ENCODE data around the gene MMP26. TPM values are rescaled to one million over a fixed set of nuclear protein-coding genes. Genes with fewer than 3 reads are reported as not detected.

Gene MMP26
- not detected for total RNA-seq (ENCODE audit: insufficient read depth, low replicate concordance)

DNA sequence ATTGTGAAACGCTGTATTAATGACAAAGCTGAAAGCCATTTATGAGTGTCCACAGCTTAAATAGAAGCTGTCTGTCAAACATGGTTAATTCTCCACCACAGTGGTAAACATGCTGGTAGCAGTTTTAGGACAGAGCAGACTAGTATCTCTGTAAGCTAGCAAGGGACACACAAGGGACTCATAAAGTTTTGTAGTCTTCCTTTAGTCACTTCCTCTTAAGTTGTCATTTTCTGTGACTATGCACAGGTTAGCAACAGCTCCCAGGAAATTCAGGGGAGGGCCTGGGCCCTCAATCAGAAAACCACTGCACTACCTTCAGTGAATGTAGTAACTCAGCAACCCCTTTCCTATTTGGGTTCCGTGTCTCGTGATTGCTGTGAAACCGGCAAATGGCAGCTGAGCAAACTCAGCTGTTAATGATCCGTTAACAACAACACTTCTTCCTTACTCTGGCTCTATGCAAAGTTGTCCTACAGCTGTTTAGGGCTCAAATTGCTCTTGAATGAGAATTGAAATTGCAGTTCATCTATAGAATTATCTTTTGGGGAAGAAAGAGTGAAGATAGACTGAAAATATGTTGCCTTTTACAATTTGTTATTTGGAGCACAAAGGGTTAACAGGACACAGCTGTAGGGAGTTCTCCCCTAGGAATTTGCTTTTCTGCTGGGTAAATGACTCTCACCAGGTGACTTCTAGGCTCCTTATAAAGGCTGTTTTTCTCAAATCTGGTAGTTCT is at the start of gene MMP26:
MMP26 (plus strand) TSS at position 731 of the 736 bp plus-strand sequence.
- DNase-seq (ENCODE audit: low spot score) = peak; percentile 3

DNA sequence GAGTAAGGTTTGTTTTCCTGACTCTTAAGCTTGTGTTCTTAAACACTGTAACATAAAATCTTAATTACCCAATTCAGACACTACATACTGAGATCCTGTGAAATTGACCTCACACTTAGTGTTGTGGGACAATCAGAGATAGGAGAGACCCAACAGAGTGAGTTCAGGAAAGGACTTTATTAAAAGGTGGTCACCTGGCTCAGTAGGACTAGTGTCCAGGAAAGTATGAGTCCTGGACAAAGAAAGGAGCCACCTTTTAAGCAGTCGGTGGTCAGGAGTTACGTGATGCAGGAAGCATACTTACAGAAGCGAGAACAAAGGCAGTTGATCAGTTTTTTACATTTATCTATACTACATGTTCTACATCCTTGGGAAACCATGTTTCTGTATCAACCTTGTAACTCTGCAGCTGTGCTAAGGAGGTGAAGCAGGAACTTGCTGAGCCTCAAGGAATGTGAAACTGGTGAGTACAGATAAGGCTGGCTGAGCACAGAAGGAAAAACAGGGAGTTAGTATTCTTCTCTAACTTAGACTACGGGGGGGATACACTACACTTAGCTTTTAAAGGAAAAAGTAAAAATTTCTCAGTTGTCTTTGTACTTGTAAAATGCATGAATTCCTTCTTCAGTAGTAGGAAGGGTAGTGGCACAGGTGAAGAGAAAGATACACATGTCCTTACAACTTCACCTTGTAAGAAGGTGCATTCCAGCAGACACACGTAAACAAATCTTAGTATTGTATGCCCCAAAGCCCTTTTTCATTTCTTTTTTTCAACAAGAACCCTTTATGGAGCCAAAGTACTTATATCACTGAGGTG is 45.7 kb upstream of the MMP26 start:
- DNase-seq (ENCODE audit: low spot score) = peak; percentile 74

DNA sequence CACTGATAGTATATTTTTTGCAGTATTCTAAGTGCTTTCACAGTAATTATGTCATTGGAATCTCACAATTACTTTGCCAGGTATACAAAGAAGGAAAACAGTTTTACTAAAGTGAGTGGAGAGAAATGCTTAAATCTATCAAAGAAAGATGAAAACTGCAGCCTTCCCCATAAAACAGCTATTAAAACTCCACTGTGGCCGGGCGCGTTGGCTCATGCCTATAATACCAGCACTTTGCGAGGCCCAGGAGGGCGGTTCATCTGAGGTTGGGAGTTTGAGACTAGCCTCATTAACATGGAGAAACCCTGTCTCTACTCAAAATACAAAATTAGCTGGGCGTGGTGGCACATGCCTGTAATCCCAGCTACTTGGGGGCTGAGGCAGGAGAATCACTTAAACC is 41.7 kb upstream of the MMP26 start:
- no peak for DNase-seq (ENCODE audit: low spot score)

DNA sequence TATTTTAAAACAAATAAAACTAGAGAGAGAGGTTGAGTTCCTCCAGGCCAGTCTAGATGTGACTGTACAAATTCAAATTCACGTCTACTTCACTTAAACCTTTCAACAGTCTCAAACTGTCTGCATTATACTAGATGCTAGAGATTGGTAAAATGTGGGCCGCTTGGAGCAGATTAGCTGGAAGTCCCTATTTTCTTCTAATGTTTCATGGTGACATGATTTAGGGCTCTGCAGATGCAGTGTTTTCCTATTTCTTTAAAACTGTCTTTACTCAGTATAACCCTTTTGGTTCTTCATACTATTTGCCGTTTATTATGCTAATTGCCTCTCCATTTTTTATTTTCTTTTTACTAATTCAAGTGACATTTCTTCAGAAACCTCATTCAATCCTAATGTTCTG is 40.4 kb upstream of the MMP26 start:
- no peak for DNase-seq (ENCODE audit: low spot score)

DNA sequence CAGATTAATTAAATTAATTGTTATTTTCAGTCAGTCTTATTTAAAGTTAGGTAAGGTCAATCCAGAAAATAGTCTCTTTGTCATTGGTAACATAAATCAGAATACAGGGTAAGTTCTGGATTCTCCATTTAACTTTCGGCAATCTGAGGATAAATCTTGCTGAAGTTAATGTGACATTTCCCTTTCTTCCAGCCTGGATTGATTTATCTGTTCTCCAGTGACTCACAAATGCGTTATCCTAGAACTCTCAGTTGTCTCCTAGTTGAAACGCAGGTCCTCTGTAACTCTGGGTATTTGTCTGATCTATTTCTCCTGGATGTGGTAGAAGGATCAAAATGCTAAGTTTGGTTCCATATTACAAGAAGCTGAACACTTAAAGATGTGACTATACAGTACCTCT is 39.8 kb upstream of the MMP26 start:
- DNase-seq (ENCODE audit: low spot score) = no peak

DNA sequence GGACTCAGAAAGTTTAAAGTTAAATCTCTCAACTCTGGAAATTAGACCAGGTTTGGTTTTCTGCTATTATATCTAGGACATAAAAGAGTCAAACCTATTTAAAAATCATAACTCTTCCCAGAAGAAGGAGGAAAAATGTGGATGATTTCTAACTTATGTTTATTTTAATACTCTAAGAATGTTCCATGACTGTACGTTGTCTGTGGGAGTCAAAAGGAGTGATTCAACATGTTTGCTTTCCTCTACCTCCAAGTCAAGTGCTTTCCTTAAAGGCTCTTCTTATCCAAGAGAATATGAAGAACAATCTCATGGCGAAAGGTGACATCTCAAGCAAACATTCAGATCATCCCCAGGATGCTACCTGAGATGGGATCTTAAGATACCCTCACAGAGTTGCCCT is 39.2 kb upstream of the MMP26 start:
- DNase-seq (ENCODE audit: low spot score) = no peak

DNA sequence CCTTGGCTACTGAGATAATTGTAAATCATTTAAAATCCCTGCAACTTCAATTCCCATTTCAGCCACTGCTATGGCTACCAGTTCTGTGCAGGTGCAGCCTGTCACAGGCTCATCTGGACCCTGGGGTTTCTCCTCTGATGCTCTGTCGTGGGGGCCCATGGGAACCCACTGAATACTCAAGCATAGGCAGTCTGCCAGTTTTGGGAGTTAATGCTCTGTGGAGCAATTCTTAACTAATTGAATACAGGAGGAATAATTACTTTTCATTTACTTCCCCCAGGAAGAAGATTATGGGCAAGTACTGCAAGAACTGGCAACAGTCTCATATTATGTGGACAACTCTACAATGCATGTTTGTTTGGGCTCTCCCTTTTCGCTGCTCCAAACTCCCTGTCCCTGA is 32.8 kb upstream of the MMP26 start:
- DNase-seq (ENCODE audit: low spot score) = no peak

DNA sequence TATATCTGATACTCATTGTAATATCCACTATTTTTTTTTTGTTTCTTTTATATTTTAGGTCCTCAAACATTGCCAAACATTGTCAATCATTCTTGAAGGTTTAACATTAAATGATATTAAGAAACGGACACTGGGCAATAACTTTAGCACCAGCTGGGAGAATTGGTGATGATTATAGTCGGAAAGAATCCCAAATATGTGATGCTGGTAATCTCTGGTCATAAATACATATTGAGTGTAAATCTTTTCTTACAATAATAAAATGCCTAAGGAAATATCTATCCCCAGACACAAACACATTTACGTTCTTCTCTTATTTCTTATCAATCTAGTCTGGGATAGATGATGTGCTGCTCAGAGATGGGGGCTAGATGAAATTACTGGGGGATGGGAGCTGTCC is 32.1 kb upstream of the MMP26 start:
- peak; percentile 25 for DNase-seq (ENCODE audit: low spot score)

DNA sequence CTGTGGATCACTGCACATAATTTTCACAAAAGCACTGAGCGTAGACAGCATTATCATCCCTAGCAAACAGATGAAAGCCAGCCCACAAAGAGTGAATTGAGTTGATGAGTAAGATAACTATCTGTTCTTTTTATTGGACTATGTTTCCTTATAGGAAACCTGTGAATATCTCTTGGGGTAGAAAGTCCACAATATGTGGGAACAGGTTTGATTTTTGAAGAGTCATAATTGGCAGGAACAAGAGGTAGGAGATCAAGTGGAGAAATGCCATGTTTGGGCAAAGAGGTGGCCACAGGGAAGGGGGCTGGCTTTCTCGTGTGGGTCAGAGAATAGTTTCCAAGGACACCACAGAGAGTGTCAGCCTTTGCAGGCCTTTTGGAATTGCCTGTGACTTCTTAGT is 30.8 kb upstream of the MMP26 start:
- DNase-seq (ENCODE audit: low spot score) = no peak

DNA sequence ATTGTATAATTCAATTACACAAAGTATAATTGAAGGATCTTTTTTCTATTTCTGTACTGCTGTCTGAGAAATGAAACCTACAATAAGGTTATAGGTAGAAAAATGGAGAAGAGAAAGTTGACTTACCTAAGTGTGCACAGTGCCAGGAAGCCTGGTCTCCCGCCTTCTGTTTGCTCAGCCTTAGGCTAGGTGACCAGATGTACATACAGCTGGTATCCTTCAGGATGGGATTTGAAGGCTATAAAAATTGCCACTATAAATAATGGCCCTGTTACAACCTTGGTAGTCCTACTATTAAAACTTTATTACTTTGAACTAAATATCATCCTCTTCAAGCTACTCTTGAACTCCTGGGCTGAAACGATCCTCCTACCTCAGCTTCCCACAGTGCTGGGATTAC is 26.6 kb upstream of the MMP26 start:
- DNase-seq (ENCODE audit: low spot score) = no peak

DNA sequence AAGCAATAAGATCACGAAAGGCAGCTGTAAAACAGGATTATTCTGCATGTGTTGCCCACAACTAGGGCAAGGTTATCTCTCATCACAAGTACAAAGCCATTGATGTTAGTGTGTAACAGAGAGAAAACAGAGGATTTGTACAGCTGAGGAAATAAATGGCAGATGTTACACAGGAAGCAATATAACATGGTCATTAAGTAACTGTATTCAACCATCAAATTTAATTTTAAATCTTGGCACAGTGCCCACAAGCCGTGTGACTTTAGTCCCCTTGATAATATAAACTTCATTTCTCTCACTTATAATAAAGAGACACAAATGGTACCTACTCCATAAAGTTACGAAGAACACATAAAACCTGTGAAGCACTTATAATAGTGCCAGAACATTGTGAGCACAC is 24.2 kb upstream of the MMP26 start:
- no peak for DNase-seq (ENCODE audit: low spot score)

DNA sequence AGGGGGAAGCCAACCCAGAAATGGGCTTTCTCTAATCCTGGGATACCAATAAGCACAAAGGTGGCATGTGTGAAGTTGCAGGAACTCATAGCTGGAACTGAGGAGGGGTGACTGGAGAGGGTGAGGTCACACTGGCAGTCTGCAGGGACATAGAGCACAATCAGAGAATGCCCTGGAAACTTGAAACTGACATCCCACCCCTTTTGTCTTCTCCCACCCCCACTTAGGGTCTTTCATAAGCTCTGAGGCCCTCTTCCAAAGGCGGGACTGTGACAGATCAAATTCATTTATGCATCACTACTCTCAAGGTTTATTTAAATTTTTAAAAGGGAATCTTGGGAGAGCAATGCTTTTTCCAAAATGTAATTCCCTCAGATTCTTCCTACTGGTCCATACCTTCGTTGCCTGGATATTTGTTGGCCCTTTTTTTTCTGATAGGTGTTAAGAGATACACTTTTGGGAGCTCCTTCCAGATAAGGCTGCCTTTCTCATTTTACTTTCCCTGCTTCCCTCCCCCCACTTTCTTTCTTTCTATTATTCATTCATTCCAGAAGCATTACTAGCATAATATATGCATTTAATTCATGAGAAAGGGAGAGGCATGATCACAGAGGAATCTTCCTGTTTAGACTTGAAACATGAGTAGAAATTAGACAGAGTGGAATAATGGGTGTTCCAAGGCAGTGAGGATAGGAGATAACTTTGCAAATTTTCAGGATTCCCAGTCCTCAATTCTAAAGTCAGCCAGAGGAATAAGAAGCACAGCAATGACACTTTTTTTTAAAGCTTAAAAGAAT is 21.8 kb upstream of the MMP26 start:
- no peak for DNase-seq (ENCODE audit: low spot score)

DNA sequence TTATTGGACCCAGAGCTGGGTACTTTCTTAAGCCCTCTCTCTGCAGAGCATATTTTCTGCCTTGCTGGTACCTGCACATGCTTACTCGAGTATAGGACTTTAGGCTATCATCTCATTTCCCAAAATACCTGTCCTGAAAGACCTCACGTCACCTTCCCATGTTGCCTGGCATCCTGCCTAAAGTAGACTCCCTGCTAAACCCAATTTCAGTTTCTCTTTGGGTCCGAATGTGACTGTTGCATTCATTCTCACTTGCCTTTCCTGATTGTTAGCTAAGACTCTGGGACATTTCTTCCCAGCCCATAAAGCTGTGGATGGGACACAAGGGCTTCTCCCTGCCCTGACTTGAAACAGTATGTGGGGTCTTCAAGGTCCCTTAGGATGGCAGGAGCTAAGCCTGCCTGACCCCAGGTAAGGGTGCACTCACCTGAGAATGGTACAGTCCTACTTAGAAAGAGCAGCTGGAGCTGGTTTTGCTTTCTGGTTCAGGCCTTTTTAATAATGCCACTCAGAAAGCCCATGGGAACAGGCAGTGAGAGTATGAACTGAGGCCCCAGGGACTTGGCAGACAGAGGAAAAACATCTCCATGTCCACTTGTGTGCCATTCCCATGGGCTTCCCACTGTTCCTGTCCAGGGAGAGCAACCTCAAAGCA is 19.8 kb upstream of the MMP26 start:
- no peak for DNase-seq (ENCODE audit: low spot score)

DNA sequence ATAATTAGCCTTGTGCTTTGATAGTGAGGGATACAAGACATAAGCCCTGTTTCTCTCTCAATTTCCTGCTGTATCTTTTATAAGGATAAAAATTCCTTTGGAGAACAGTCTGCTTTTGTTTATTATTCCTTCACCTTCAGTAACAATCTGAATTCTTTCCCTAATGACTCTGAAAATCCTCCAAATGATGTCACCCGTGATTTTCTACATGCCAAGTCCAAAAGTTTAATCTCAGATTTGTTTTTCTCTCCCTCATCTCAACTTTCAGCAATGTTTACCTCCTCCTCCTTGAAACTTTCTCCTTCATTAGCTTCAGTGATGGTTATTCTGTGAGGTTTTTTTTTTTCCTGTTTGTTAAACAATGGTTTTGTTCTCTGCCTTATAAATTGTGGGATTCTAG is 9.1 kb upstream of the MMP26 start:
- peak; percentile 32 for DNase-seq (ENCODE audit: low spot score)

DNA sequence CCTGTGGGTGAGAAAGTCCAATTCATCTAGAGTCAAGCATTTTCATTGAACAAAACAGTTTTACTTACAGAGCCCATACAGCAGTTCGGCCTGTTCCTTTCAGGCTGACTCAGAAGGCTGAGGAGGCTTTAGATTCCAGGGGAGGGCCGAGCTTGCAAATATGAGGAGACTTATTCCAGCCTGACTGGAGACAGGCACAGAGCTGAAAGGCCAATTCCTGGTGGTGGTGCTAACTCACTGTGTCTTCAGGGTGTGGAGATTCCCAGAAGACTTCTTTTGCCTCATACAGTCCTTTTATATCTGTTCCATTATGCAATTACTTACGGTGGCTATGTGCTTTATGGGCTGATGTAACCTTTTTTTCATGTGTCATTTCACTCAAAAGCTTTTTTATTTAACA is 7.0 kb upstream of the MMP26 start, which contains the start of gene OR51E2:
OR51E2 (minus strand) TSS at position 269 of the 400 bp plus-strand sequence. CDS start 15,142 bp downstream, outside the sequence.
- peak; percentile 98 for DNase-seq (ENCODE audit: low spot score)

DNA sequence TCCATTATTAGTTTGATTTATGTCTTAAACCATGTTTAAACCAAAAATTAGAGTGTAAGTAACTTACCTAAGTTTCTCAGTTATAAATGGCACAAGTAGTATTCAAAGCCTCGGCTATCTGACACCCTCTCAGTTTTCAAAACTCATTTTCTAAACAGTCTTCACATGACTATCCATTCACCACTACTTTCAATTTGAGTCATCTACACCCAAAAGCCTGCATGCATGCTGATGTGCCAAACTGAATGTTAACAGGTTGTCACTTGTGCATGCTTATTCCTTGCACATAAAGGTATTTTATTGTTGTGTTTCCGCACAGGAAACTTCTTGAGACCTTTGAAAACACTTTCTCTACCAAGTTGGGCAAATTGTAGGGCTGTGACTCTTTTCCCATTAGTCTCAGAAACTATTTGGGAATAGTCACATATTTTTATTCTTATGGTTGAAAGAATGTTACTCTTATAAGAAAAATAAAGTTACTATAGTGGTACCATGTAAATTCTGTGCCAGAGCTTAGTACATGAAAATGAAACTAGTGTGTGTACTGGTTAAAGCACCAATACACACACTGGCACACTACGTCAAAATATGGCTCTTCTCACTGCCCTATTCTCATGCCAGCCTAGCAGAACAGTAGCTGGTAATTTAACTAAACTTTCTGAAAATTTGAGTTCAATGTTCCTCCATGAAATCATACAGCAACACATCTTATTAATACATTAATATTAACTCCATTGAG is 4.7 kb upstream of the MMP26 start:
- DNase-seq (ENCODE audit: low spot score) = no peak

DNA sequence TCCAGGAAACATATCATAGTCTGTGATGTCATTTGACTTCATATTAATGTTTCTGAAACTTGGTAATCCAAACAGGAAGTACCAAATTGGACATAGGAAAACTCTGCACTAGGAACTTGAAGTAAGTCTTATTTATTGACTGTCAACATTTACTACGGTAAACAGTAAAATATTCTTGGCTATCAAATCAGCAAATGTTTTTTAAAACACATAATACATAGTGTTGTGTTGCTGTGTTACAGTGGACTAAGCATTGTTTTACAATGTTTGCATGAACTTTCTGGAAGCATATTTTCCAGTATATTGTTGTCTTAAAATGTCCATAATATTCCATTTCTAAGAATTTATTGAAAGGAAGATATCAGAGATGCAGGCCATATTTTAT is 4.2 kb upstream of the MMP26 start:
- DNase-seq (ENCODE audit: low spot score) = no peak

DNA sequence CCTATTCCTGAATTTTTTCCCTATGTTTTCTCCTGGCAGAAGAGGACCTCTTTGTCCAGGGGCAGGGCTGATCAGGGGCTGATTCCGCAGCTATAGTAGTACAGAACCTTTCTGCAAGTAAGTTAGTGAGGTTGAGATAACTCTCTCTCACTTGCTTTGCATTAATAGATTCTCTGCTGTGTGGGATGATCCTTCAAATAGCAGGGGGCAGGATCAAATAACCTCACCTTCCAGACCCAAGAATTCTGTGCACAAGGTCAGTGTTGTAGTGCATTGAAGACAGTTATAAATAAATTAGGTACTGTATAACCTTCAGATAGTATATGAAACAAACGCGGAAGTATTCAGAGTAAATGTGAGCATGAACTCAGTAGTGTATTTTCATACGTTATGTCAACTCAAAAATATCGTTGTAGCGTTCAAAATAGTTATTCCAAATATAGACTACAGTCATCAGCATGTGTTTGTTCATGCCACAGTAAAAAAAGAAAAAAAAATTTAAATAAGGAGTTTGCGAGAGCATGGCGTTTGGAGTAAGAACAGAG is 278 bp downstream of the MMP26 start:
- DNase-seq (ENCODE audit: low spot score) = peak; percentile 9

DNA sequence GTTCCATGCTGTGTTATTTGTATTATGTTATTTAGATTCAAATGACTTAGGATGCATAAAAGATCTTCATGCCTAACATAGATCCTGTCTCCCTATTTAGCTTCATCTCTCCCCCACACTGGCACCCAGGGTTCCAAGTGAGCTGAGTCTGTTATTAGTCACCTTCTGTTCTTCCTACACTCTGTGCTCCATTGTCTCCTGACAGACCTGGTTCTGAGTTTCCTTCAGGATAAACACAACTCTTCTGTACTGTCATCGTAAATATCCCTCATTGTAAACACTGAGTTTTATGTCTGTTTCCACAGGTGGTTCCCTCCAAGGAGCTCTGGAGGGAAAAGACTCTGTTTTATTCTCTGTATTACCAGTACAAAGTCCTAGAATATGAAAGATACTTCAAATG is 8.7 kb downstream of the MMP26 start:
- no peak for DNase-seq (ENCODE audit: low spot score)

DNA sequence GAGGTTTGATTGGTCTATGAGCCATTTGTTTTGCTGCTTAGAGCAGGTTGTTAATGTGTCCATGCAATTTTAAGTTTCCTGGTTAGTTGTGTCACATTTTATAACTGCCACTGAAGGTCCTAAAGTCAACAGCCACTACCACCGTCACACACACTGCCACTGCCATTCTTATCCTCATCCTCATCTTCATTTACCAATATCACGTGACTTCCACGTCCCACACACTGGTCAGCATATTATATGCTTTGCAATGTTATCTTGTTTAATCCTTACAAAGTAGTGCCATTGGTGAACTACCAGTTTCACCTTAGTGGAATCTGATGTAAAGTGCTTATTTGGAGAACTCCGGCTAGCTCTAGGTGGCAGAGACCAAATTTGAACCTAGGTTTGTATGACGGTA is 9.7 kb downstream of the MMP26 start:
- DNase-seq (ENCODE audit: low spot score) = no peak

All from umbilical cord (tissue), 2 donors.